Duodenal mucosa (tissue), 2 donors: ENCODE data around the gene EP400.
A peak's percentile ranks its signal among the peaks of the same experiment; 100 is the strongest.
"Not testable (repeated sequence)": the region's sequence is repeated elsewhere in the genome, so short reads cannot be mapped to it uniquely, and the experiment has no call there.

Experiments used
- H3K27ac ChIP-seq: one replicate; pipeline ENCODE4 v1.7.0; 2013; ENCODE audit warnings: low read depth, low read length
- H3K27me3 ChIP-seq, 2 donors: one replicate each; pipeline ENCODE4 v1.7.0; 2013; ENCODE audit warnings: low read length in 2 of 2, control low read depth in 1 of 2; ENCODE audit not compliant: insufficient read depth in 2 of 2, control insufficient read depth in 1 of 2
- H3K36me3 ChIP-seq, 2 donors: one replicate each; pipeline ENCODE4 v1.7.0; 2013; ENCODE audit warnings: low read length in 2 of 2, control low read depth in 1 of 2; ENCODE audit not compliant: insufficient read depth in 2 of 2, control insufficient read depth in 1 of 2
- H3K4me1 ChIP-seq, 2 donors: one replicate each; pipeline ENCODE4 v1.7.0; 2013; ENCODE audit warnings: low read length in 2 of 2, control low read depth in 1 of 2; ENCODE audit not compliant: insufficient read depth in 2 of 2, control insufficient read depth in 1 of 2
- H3K4me3 ChIP-seq, 2 donors: one replicate each; pipeline ENCODE4 v1.7.0; 2013; ENCODE audit warnings: low read length in 2 of 2, low read depth in 1 of 2
- H3K9ac ChIP-seq, 2 donors: one replicate each; pipeline ENCODE4 v1.7.0; 2013; ENCODE audit warnings: low read length in 2 of 2, low read depth in 1 of 2
- H3K9me3 ChIP-seq, 2 donors: one replicate each; pipeline ENCODE4 v1.7.0; 2013; ENCODE audit warnings: low read length in 2 of 2, control low read depth in 1 of 2; ENCODE audit not compliant: control insufficient read depth in 1 of 2

EP400 gene

GRCh38 chr12:131950182-131950913 is 606 bp downstream of the EP400 start:
- Histone ChIP-seq H3K27ac (no peak overlapping the region), H3K9ac (peak overlapping the region; percentile 70 to 84), H3K36me3 (peaks cover 0 to 3% of the 10 kb centered on the region in 2 donors), H3K9me3 (no peaks in the 10 kb centered on the region), H3K4me3 (peak overlapping the region; percentile 82 to 87), H3K4me1 (peaks cover 4 to 10% of the 10 kb centered on the region in 2 donors), H3K27me3 (no peaks in the 10 kb centered on the region)

DNA sequence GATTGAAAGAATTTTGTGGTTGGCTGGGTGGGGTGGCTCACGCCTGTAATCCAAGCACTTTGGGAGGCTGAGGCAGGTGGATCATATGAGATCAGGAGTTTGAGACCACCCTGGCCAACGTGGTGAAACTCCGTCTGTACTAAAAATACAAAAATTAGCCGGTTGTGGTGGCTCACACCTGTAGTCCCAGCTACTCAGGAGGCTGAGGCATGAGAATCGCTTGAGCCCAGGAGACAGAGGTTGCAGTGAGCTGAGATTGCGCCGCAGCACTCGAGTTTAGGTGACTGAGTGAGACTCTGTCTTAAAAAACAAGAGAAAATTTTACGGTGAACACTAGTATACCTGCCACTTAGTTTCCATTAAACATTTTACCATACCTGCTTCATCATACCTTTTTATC is 4.1 kb downstream of the EP400 start:
- H3K4me3 ChIP-seq, H3K27me3 ChIP-seq, H3K27ac ChIP-seq, H3K9me3 ChIP-seq, H3K36me3 ChIP-seq, H3K9ac ChIP-seq: not testable (repeated sequence)
- H3K4me1 ChIP-seq, result peaks cover 4 to 13% of the 10 kb centered on the region in 2 donors

GRCh38 chr12:131954460-131954859 is 4.7 kb downstream of the EP400 start:
- not testable (repeated sequence) for H3K27me3 ChIP-seq, H3K9ac ChIP-seq, H3K27ac ChIP-seq, H3K4me3 ChIP-seq, H3K36me3 ChIP-seq, H3K9me3 ChIP-seq
- peaks cover 4 to 12% of the 10 kb centered on the region in 2 donors for H3K4me1 ChIP-seq

GRCh38 chr12:131959116-131959515 is 9.4 kb downstream of the EP400 start:
- H3K9ac ChIP-seq, result no peak overlapping the region
- no peaks in the 10 kb centered on the region for H3K27me3 ChIP-seq
- peaks cover 0 to 6% of the 10 kb centered on the region in 2 donors for H3K4me1 ChIP-seq
- H3K27ac ChIP-seq, result no peak overlapping the region
- H3K4me3 ChIP-seq, result no peak overlapping the region
- H3K36me3 ChIP-seq, result peaks cover 0 to 6% of the 10 kb centered on the region in 2 donors
- no peaks in the 10 kb centered on the region for H3K9me3 ChIP-seq

GRCh38 chr12:131959641-131960589 is 10.2 kb downstream of the EP400 start:
- Histone ChIP-seq H3K27me3 (no peaks in the 10 kb centered on the region), H3K9me3 (no peaks in the 10 kb centered on the region), H3K4me1 (peaks cover 3 to 6% of the 10 kb centered on the region in 2 donors), H3K36me3 (peaks cover 0 to 6% of the 10 kb centered on the region in 2 donors), H3K27ac (no peak overlapping the region), H3K9ac (no peak overlapping the region), H3K4me3 (no peak overlapping the region)

GRCh38 chr12:131960590-131961325 is 11.0 kb downstream of the EP400 start:
- H3K27ac ChIP-seq, H3K27me3 ChIP-seq, H3K4me1 ChIP-seq, H3K4me3 ChIP-seq, H3K36me3 ChIP-seq, H3K9me3 ChIP-seq, H3K9ac ChIP-seq: not testable (repeated sequence)

GRCh38 chr12:131961328-131961727 is 11.6 kb downstream of the EP400 start:
- H3K27ac ChIP-seq, H3K27me3 ChIP-seq, H3K9me3 ChIP-seq, H3K4me1 ChIP-seq, H3K9ac ChIP-seq, H3K36me3 ChIP-seq, H3K4me3 ChIP-seq: not testable (repeated sequence)

DNA sequence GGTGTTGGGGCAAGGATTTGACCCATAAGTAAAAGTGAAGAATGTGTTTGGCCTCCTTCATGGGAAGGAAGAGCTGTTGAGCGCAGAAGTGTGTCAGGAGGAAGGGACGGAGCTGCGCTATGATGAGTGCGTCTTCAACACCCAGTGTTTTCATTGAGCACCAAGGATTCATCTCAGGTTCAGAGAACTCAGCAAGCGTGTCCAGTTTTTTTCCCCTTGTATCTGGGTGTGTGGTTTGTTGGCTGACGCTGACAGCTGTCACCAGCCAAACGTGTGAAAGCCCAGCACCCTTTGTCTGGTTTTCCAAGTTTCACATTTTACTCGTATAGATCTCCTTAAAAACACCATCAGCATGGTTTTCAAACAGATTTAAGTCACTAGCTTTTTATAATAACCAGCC is 12.3 kb downstream of the EP400 start:
- Histone ChIP-seq H3K9ac (no peak overlapping the region), H3K4me3 (no peak overlapping the region), H3K27ac (no peak overlapping the region), H3K27me3 (no peaks in the 10 kb centered on the region), H3K36me3 (peaks cover 0 to 6% of the 10 kb centered on the region in 2 donors), H3K9me3 (no peaks in the 10 kb centered on the region), H3K4me1 (peaks cover 0 to 3% of the 10 kb centered on the region in 2 donors)

- H3K27ac ChIP-seq, result no peak overlapping the region
- peaks cover 0 to 3% of the 10 kb centered on the region in 2 donors for H3K4me1 ChIP-seq
- H3K4me3 ChIP-seq, result no peak overlapping the region
- peaks cover 0 to 6% of the 10 kb centered on the region in 2 donors for H3K36me3 ChIP-seq
- H3K9ac ChIP-seq, result no peak overlapping the region
- H3K9me3 ChIP-seq, result no peaks in the 10 kb centered on the region
- H3K27me3 ChIP-seq, result no peaks in the 10 kb centered on the region
Measured at GRCh38 chr12:131963381-131963780, 13.6 kb downstream of the EP400 start.

- H3K27ac ChIP-seq, result no peak overlapping the region
- peaks cover 0 to 6% of the 10 kb centered on the region in 2 donors for H3K36me3 ChIP-seq
- H3K9me3 ChIP-seq, result no peaks in the 10 kb centered on the region
- no peaks in the 10 kb centered on the region for H3K27me3 ChIP-seq
- H3K9ac ChIP-seq, result no peak overlapping the region
- no peak overlapping the region for H3K4me3 ChIP-seq
- peaks cover 0 to 3% of the 10 kb centered on the region in 2 donors for H3K4me1 ChIP-seq
Measured at GRCh38 chr12:131965073-131965472, 15.3 kb downstream of the EP400 start.
